NCI-H128 (cell line): ENCODE data around the gene MYRFL.

Experiments used
- DNase-seq: peaks from one replicate; lab custom pipeline; 2025; ENCODE audit not compliant: unreplicated experiment; lab: John Stamatoyannopoulos, UW

MYRFL gene

DNA sequence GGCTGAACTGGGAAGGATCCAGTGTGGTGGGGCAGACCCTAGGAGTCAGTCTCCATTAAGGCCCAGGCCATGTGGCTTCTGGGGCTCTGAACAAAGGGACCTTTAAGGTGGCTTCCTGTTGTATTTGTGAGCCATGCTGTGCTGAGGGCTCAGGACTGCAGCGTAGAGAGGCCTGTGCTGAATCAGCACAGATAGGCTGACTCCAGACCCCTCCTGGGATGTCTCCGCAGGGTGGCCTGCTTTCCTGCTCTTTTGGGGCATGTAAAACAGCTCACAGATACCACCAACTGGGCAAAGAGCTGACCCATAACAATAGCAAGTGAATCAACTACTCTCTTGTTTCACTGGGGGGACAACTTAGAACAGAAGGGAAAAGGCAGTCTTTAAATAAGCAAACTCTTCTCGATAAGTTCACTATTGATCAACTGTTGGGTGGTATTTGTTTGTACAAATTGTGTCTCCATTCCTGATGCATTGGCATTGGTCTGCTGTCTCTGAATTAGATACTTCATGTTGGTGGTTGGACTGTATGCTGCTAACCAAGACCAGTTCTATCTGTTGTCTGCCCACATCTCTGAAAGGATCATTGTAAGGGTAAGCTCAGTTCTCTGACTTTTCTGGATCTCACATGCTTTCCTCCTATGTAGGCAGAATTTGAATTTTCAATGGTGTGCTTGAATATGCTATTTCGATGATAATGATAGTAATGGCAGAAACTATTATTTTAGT, 71.8 kb downstream of the MYRFL start:
- DNase-seq = no peak

DNA sequence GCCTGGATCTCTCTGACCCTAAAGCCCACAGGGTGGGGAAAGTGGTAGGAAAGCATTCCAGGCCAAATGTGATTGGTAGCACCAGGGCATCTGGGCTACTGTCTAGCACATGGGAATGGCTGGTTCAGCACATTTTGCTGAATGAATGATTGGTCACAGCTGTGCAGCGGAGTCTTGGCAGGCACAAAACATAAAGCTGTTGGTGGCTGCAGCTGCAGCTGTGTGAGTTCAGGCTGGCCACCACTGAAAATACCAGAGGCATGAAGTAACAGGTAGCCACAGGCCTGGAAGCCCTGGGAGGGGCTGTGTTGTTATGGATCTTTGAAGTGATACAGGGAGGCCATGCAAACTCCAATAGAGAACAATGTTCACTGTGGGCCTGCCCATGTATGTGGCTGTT, 72.7 kb downstream of the MYRFL start:
- no peak for DNase-seq

DNA sequence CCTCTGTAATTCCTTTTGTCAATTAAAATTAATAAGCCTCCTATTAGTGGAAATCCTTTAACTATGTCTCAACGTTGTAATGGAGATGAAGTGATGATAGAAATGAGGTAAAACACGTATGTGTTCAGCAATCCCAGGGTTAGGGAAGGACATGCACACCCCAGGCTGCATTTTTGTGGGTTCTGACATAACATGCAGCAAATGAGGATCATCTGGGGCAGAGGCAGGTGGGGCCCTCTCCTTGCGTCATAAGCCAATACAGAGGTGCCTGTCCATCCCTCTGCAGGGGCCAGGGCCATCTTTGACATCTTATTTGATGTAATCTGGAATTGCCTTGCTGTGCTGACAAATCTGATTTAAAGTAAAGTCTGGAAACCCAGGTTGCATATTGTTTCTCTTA, 73.2 kb downstream of the MYRFL start:
- no peak for DNase-seq

DNA sequence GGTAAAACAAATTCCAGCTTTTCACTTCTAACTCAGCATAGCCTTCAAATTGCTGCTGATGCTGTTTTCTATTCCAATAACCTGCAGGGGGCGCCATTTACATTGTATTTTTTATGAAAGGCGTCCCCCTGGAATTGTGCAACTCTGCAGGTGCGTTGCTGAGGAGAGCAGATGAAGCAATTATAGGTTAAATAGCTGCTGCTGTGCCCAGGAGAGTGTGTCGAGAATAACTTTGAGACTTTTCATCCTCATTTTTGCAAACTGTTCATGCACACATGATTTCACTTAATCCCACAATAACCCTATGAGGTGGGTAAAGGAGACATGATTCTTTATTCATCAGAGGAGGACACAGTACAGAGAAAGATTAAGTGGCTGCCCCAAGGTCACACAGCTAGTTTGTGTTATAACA, 75.7 kb downstream of the MYRFL start:
- DNase-seq = peak; percentile 74

DNA sequence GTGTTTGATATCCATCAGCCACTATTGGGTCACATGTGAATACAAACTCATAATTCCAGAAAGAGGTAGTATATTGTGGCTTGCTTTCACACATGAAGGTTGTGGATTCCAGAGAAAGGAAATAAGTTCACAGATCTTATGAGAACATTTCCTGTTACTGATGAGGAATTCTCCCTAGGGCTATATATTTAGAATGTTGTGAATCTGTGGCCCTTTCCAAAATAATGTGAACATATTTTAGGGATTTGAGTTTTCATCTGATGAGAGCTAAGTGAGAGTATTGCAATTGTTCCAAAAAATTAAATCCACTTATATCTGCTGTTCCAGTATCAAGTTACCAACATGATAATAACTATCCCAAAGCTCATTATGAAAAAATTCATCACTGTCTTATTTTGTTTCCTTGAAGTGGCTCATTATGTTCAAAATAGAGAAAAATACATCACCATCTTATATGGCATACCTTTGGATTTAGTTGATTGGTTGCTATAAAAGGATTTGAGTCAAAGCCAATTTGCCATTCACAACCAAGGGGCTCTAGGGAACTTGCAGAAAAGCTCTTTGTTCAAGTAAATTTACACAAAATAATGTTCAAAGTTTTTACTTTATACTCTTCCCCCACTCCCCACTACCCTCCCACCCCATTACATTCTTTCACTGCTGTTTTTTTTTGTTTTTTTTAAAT, 76.3 kb downstream of the MYRFL start:
- no peak for DNase-seq

DNA sequence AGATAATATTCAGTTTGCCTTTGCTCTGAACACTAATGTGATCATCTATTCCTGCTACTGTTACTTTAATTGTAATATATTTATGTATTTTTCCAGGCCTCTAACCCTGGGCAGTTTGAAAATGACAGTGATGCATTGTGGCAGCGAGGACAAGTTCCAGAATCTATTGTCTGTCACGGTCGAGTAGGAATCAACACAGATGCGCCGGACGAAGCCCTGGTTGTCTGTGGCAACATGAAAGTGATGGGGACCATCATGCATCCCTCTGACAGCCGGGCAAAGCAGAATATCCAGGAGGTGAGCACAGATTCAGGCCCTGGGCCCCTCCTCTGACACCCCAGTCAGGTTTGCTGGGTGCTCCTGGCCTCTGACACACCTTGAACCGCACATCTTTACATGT, 78.5 kb downstream of the MYRFL start:
- DNase-seq = no peak

DNA sequence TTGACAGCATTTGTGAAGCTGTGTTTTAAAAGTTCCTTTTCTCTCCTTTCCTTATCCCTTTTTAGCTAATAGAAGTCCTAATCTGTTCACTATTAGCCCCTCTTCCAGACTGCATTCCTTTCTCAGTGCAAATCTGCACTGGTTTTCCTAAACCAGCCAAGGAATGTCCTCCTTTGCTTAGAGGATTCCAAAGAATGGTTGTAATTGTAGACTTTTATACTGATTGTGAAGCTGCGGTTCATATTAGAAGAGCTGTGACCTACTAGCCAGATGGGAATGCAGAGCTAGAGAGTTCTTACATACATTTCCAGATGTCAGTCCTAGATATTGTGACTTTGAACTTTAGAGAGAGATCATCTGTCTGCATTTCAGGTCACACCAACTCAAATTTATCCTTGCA, 79.8 kb downstream of the MYRFL start:
- DNase-seq = no peak

DNA sequence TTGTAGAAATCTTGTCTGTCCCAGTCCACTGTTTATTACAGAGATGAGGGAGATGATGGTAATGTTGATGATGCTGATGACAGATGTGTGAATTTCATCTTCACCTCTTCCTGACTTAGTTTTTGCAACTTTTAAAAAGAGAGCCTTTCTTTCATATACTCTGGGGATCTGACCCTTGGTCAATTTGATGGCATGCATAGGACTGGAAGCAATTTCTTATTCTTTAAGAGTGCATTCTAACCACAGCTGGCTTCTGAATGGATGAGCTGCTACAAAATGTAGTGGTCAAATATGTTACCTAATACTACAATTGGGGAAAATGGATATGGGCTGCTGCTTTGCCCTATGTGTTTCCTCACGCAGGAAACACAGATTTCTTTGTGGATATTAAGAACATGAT, 80.8 kb downstream of the MYRFL start:
- no peak for DNase-seq

DNA sequence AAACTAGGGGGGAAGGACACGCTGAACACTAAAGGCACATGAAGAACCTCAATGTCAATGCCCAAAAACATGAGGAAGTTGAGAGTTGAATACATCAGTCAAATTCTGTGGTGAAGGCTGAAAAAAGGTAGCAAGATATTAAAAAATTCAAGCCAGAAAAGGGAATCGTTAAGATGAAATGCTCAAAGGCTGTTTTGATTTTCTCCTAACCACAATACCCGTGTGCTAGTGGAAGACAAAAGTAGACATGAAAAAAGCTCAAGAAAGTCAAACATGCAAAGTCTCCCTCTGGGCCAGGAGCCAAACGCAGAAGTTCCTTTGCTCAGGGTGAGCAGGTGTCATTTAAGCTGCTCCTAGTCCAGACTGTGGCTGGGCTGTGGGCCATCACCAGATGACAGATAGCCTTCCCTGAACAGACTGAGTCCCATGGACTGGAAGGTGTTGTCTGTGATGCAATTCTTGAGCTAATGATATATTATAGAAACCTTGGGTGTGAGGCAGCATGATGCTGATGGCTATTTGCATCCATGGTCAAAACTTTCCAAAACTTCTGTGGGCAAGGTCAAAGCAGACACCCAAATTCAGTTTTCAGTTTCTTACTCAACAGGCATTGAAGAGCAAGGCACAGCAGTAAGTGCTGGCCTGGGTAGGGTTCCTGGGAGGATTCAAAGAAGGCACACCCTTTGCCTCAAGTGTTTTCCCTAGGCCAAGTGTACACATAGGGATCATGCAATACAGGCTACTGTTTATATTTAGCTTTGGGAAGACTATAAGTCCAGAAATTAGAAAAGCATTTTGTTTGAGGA, 81.6 kb downstream of the MYRFL start:
- no peak for DNase-seq

DNA sequence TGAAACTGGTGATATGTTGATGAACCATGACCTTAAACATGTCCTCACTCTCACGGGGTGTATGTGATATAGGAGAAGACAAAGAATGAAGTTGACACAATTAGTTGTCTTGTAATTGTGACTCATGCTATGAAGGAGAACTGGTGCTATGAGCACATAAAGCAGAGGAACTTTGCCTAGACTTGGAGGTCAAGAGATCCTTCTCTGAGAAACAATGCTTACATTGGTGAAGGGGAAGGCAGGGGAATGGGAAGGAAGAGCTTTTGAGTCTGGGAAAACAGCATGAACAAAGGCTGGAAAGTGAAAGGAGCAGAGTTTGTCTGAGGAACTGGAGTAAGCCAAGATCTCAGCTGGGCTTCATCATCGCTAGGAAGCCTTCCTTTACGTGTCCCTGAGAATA, 83.2 kb downstream of the MYRFL start:
- DNase-seq = no peak

DNA sequence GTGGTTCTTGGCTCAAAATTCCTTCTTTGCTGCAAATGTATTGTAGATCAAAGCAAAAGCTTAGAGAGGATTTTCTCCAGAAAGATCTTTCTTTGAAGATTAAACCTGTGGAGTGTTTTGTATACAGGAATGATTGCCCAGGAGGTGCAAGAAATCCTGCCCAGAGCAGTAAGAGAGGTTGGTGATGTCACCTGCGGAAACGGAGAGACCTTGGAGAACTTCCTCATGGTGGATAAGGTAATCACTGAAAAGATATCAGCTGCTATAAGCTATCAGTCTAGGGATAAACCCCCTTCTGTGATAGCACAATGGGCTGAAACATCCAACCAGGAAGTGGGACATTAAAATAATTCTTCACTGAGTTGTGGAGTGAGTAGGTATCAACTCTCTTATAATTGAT, 85.7 kb downstream of the MYRFL start:
- no peak for DNase-seq

DNA sequence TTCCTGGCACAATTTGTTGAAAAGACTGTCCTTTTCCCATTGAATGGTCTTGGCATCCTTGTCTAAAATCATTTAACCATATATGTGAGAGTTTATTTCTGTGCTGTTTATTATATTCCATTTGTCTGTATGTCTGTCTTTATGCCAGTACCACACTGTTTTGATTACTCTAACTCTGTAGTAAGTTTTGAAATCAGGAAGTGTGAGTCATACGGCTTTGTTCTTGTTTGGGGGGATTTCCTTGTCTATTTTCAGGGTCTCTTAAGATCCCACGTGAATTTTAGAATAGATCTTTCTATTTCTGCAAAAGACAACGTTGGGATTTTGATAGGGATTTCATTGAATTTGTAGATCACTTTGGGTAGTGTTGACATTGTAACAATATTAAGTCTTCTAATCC, 88.5 kb downstream of the MYRFL start:
- DNase-seq = no peak

DNA sequence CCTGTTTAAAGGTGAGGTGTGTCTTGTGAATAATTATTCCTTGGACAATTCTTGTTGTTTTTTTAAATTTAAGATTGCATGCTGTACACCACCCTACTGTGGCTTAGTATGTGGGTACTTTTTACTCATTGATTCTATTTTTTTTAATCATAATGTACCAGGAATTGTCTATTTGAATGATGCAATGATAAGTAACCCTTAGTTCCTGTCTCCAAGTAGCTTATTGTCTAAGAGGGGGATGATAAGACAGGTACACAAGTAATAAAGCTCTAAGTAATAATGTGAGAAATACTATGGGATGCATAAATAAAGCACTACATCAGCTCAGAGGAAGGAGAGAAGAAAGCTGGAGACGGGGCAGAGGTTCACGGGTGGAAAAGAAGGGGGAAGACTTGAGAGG, 90.9 kb downstream of the MYRFL start:
- DNase-seq = no peak

DNA sequence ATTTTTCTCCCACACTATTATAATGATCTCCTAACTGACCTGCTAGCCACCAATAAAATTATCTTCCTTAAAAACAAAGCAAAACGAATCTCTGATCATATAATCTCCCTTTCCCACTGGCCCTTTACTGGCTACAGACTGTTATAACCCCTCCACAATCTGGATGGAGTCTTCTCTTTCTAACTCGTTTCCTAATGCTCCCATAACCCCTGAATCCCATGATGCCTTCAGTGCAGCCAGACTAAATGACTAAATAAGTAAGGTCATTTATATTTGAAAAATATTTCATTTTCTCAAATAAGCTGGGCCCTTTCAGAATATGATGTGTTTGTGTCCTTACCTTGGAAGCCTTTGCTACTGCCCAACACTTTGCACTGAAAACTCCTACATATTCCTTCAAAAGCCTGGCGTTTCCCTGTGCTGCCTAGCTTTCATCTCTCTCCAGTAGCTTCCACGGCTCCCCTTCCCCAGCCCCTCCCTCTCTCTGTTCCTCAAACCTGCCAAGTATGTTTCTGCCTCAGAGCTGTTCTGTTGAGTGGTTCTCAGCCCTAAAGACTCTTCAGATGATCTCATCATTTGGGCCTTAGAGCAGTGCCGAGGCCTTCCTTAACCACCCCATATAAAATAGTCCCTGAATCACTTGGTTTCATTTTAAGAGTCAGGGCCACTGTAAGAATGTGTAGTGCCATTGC, 91.7 kb downstream of the MYRFL start:
- DNase-seq = no peak

DNA sequence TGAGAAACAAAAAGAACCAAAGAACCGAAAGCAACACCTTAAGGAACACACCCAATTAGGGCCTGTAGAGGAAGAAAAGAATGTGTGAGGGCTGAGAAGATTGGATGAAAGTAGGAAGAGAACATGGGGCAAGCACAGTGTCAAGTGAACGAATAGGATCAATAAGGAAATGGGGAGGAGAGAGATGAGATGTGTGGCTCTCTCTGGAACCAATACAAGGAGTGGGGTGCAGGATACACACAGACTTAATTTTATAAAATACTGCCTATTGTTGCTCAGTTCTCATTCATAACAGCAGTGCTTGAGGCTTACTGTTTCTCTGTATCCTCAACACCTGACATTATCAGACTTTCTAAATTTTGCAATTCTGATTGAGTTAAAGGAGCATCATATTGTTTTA, 93.3 kb downstream of the MYRFL start:
- DNase-seq = no peak

DNA sequence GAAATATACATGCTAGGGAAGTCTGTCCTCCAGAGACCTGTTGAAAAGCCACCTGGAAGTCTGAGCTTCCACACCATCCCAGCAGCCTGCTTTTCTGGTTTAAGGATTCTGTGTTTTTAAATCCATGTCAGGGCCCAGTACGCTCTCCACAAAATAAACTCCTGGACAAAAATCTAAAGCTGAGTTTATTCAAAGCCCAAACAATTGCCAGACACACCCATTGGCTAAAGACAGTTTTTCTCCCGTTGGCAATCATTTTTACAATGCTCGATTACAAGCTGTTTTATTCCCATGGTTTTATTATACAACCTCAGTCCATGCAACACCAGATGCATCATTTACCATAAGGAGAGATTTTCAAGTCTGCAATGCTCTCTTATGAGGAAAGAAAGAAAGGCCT, 94.5 kb downstream of the MYRFL start:
- DNase-seq = no peak

DNA sequence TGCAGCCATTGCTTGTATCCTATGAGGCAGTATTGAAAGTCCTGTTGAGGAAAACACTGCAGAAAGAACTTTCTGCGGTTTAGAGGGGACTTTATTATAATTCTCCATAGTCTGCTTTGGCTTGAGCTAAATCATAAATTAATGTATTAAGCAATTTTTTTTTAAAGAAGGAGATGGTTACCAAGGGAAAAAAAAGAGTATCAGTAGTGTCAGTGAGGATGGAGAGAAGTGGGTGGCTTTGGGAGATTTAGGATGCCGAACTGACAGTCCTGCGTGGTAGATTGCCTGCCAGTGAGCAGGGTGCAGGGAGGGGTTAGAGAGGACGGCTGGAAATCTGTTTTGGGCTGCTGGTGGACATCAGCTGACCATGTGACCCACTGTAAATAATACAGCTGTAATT, 96.8 kb downstream of the MYRFL start:
- no peak for DNase-seq

DNA sequence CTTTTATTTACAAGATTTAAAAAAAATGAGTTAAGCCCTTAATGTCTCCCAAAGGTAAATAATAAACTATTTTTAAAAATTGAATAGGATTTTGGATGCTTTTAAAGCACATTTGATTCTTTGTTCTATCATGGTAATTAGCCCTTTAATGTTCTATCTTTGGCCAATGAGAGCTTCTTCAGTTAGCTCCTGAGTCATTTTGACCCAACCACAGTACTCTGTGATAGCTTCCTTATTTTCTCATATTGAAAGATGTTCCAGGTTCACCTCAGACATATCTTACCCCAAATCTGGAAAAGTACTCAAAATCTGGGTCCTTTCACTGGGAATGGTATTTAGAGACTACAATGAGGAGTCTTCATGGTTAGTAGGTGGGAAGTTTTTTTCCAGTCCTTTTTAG, 98.0 kb downstream of the MYRFL start:
- DNase-seq = no peak

DNA sequence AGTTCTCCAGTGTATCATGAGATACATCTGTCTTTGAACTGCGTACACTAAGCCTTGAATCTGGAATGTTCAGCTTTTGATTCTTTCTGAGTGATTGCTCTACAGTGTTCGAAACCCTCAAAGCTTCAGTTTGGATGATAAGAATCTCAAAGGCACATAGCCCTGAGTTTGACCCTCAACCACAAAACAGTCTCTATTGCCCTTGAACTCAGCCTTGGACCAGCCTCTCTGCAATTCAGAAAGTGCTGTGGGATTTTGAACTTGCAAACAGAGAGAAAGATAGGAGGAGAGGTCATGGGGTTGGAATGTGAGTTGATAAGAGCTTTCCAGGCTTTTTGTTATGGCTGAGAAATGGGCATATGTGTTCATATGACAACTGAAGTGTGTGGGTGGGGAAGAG, 100.3 kb downstream of the MYRFL start:
- no peak for DNase-seq

DNA sequence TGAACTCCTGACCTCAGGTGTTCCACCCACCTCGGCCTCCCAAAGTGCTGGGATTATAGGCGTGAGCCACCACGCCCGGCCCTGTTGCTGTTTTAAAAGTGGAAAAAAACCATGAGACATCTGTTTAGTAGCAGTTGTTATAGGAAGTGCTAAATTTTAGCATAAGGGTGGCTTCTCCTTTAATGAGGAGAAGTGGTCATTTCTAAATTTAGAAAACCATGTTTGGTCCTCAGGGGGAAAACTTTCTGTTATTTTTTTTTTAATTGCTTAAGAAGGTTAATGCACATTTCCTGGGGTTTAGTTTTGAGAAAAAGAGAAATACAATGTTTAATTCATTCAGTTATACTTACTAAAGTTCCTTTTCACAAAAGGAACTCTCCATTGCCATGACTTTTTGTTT, 102.1 kb downstream of the MYRFL start:
- DNase-seq = no peak

DNA sequence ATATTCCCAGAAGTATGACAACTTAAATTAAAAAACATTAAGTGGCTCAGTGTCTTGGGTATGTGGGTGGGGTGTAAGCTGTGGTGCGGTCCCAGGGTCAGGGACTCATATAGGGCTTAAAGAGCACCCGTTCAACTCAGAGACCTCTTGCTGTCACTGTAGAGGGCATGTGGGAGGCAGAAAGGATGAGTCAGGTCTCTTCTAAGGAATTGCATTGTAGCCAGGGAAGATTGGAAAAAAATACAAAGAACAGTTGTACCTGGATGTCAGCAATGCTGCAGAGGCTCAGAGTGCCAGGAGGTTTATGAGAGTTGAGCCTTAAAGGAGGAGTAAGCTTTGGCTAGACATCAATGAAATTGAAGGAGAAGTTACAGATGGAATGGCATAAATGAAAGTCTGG, 104.1 kb downstream of the MYRFL start:
- DNase-seq = no peak

DNA sequence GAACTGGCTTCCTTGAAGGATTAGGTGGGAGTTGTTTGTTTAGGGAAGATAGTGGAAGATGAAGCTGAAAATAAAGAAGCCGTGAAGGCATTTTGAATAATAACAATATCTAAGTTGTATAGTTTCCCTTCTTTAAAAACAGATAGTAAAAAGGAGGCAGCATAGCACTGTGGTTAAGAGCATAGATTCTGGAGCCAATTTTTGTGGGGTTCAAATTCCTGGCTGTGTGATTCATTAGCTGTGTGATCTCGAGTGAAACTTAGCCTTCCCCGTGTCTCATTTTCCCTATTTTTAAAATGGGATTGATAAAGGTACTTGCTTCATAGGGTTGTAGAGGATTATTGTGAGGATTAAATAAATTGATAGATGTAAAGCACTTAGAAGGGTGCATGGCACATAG, 104.5 kb downstream of the MYRFL start:
- no peak for DNase-seq
